CD14-positive monocyte (primary cell): Measurements from ENCODE around the gene ZNF784. TPM values are rescaled to one million over a fixed set of nuclear protein-coding genes. Genes with fewer than 3 reads are reported as not detected.
A peak's percentile ranks its signal among the peaks of the same experiment; 100 is the strongest.

Experiments
- DNase-seq, 3 donors: peaks; one replicate each; pipeline ENCODE4 v3.0.0-alpha.2; 2011 to 2022
- H2AFZ ChIP-seq: 2 replicates; pipeline ENCODE4 v1.6.0; 2012; ENCODE audit warnings: mild to moderate bottlenecking, low read depth, low read length, inconsistent platforms; ENCODE audit not compliant: insufficient read depth, poor library complexity, severe bottlenecking
- H3K27ac ChIP-seq, 2 donors: 1 replicate in 1 of 2; 2 replicates in 1 of 2; pipeline ENCODE4 v1.5.1; 2012 to 2013; ENCODE audit warnings: low read length in 2 of 2, control low read depth in 1 of 2, inconsistent platforms in 1 of 2, low read depth in 1 of 2, mild to moderate bottlenecking in 1 of 2
- H3K27me3 ChIP-seq, 2 donors: one replicate each; pipeline versions ENCODE4 v1.6.0 to v1.6.1; 2011 to 2013; ENCODE audit warnings: low read length in 2 of 2; ENCODE audit not compliant: control insufficient read depth in 2 of 2, insufficient read depth in 2 of 2
- H3K36me3 ChIP-seq, 2 donors: replicated peaks in 1 of 2; 1 replicate in 1 of 2; 2 replicates in 1 of 2; pipeline versions ENCODE4 v1.5.1 to v1.6.1; 2012 to 2013; ENCODE audit warnings: low read length in 2 of 2, control low read depth in 1 of 2, inconsistent platforms in 1 of 2, mild to moderate bottlenecking in 1 of 2; ENCODE audit not compliant: insufficient read depth in 2 of 2, control insufficient read depth in 1 of 2
- H3K4me1 ChIP-seq, 2 donors: 1 replicate in 1 of 2; 2 replicates in 1 of 2; pipeline versions ENCODE4 v1.5.1 to v1.6.1; 2012 to 2013; ENCODE audit warnings: low read length in 2 of 2, control low read depth in 1 of 2, inconsistent platforms in 1 of 2, mild to moderate bottlenecking in 1 of 2, moderate library complexity in 1 of 2; ENCODE audit not compliant: insufficient read depth in 2 of 2, control insufficient read depth in 1 of 2
- H3K4me2 ChIP-seq: replicated peaks from 2 replicates; pipeline ENCODE3; 2012; ENCODE audit warnings: low read length, moderate library complexity, mild to moderate bottlenecking; ENCODE audit not compliant: poor library complexity, severe bottlenecking; ENCODE audit errors: extremely low read depth
- H3K4me3 ChIP-seq, 3 experiments: fragments of 200-600 bp in 1 of 3; sonication (generic) in 1 of 3; replicated peaks in 1 of 3; 1 replicate in 2 of 3; 2 replicates in 1 of 3; pipeline ENCODE4 v1.5.1; 2011 to 2013; ENCODE audit warnings: low read length in 3 of 3, mild to moderate bottlenecking in 3 of 3, control low read depth in 2 of 3, low read depth in 2 of 3, inconsistent platforms in 1 of 3, moderate library complexity in 1 of 3
- H3K79me2 ChIP-seq: 2 replicates; pipeline ENCODE4 v1.6.0; 2012; ENCODE audit warnings: mild to moderate bottlenecking, control low read depth, inconsistent platforms, low read length, moderate library complexity; ENCODE audit not compliant: insufficient read depth
- H3K9ac ChIP-seq: 2 replicates; pipeline ENCODE4 v1.6.0; 2017; ENCODE audit warnings: low read length, mild to moderate bottlenecking; ENCODE audit not compliant: insufficient read depth, poor library complexity, severe bottlenecking
- H3K9me3 ChIP-seq, 2 donors: replicated peaks in 1 of 2; 1 replicate in 1 of 2; 2 replicates in 1 of 2; pipeline versions ENCODE4 v1.5.1 to v1.6.1; 2012 to 2013; ENCODE audit warnings: low read length in 2 of 2, control low read depth in 1 of 2; ENCODE audit not compliant: control insufficient read depth in 1 of 2, insufficient read depth in 1 of 2
- H4K20me1 ChIP-seq: 2 replicates; pipeline ENCODE4 v1.6.0; 2012; ENCODE audit warnings: mild to moderate bottlenecking, low read length, control low read depth, moderate library complexity; ENCODE audit not compliant: insufficient read depth
- H3K27ac Mint-ChIP-seq, 7 donors: one replicate each; pipeline ENCODE4 v1.8.0; 2020; ENCODE audit warnings: mild to moderate bottlenecking in 7 of 7, mixed read lengths in 7 of 7, moderate library complexity in 6 of 7, inconsistent platforms in 2 of 7
- H3K27me3 Mint-ChIP-seq, 3 donors: one replicate each; pipeline ENCODE4 v1.8.0; 2021 to 2022; ENCODE audit warnings: low read depth in 3 of 3, mild to moderate bottlenecking in 3 of 3, mixed read lengths in 3 of 3, moderate library complexity in 3 of 3, inconsistent platforms in 1 of 3
- H3K36me3 Mint-ChIP-seq, 2 donors: one replicate each; pipeline ENCODE4 v1.8.0; 2020; ENCODE audit warnings: mixed read lengths in 2 of 2, inconsistent platforms in 1 of 2, mild to moderate bottlenecking in 1 of 2
- H3K4me1 Mint-ChIP-seq: one replicate; pipeline ENCODE4 v1.8.0; 2020; ENCODE audit warnings: mild to moderate bottlenecking, mixed read lengths
- H3K4me3 Mint-ChIP-seq, 2 donors: one replicate each; pipeline ENCODE4 v1.8.0; 2020; ENCODE audit warnings: mild to moderate bottlenecking in 2 of 2, mixed read lengths in 2 of 2, moderate library complexity in 1 of 2
- H3K9me3 Mint-ChIP-seq, 7 donors: one replicate each; pipeline ENCODE4 v1.8.0; 2020 to 2022; ENCODE audit warnings: mixed read lengths in 7 of 7, mild to moderate bottlenecking in 6 of 7, moderate library complexity in 6 of 7, inconsistent platforms in 2 of 7
- WGBS: methylation state at CpG from one replicate; pipeline ENCODE4 v1.1.5; 2013; ENCODE audit warnings: missing lambda C conversion rate; ENCODE audit not compliant: insufficient coverage; 5-methylcytosine and 5-hydroxymethylcytosine counted together
- intact Hi-C, 2 donors: fragments of 100-400 bp; cut with micrococcal nuclease; formaldehyde crosslinking; loops; one replicate each; pipeline versions ENCODE4 v1.15.0 to v1.15.1; 2023
- polyA plus RNA-seq, 3 donors: library from polyadenylated mRNA; depleted of rRNA in 1 of 3; unstranded in 2 of 3; stranded (reverse) in 1 of 3; fragments of 300-500 nt in 2 of 3; fragments of >200 nt in 1 of 3; fragmentation: Illumina TruSeq in 2 of 3; gene quantifications; 1 replicate in 2 of 3; 2 replicates in 1 of 3; pipeline ENCODE4 v1.2.3, GENCODE V29; 2012 to 2021
- TF ChIP-seq, protein P1 (sequence below): fragments of 200-600 bp; IDR thresholded peaks from one replicate; pipeline ENCODE4 v1.8.0; 2022; ENCODE audit warnings: antibody characterized with exemption, mild to moderate bottlenecking

ZNF784 gene
- polyA plus RNA-seq, 3 donors: 1.5 to 5.5 (median 2.4) TPM

DNA sequence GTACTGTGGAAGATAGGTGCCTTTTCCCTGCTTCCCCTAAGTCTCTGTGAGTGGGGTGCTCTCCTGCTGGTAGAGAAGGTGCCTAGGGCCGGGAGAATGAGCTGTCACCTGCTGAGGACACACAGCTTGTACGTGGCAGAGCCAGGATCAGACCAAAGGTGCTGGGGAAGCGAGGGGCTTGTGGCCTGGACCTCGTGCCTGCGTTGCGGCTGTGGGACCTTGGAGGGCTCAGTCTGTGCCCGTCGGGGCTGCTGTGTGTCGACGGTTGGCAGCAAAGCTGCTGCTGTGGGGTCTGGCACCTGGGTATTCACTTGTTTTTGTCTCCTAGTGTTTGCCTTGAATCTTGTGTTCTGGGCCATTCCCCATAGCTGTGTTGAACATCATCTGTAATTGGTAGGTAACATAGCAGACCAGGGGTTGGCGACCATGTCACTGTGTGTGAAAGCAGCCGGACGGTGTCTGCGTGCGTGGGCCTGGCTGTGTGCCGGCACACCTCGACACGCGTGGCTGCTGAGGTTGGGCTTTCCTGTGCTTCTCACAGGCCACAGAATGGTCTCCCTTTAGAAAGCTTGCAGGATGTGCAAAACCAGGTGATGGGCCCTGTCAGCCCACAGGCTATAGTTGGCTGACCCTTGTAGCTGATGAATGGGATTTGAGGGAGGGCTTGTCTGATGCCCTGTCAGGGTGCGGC, 39.6 kb upstream of the ZNF784 start:
- no peak overlapping the region for H3K4me2 ChIP-seq
- H3K9me3 ChIP-seq: no peaks in the 10 kb centered on the region
- peaks cover 87 to 100% of the 10 kb centered on the region in 2 donors for H3K36me3 ChIP-seq
- WGBS: 91% methylated on average over 20 of the region's 20 CpGs
- H3K9ac ChIP-seq: no peak overlapping the region
- H3K27me3 Mint-ChIP-seq: no peaks in the 10 kb centered on the region
- TF ChIP-seq, protein P1, sequence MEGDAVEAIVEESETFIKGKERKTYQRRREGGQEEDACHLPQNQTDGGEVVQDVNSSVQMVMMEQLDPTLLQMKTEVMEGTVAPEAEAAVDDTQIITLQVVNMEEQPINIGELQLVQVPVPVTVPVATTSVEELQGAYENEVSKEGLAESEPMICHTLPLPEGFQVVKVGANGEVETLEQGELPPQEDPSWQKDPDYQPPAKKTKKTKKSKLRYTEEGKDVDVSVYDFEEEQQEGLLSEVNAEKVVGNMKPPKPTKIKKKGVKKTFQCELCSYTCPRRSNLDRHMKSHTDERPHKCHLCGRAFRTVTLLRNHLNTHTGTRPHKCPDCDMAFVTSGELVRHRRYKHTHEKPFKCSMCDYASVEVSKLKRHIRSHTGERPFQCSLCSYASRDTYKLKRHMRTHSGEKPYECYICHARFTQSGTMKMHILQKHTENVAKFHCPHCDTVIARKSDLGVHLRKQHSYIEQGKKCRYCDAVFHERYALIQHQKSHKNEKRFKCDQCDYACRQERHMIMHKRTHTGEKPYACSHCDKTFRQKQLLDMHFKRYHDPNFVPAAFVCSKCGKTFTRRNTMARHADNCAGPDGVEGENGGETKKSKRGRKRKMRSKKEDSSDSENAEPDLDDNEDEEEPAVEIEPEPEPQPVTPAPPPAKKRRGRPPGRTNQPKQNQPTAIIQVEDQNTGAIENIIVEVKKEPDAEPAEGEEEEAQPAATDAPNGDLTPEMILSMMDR: no peak
- no peak overlapping the region for H3K4me3 ChIP-seq
- peaks cover 0 to 5% of the 10 kb centered on the region in 2 donors for H3K4me1 ChIP-seq
- no peak overlapping the region for H2AFZ ChIP-seq
- no peaks in the 10 kb centered on the region for H3K9me3 Mint-ChIP-seq
- peaks cover 78 to 96% of the 10 kb centered on the region in 2 donors for H3K36me3 Mint-ChIP-seq
- peaks cover 5% of the 10 kb centered on the region for H3K4me1 Mint-ChIP-seq
- intact Hi-C loops: no loop called here
- H4K20me1 ChIP-seq: peaks cover 100% of the 10 kb centered on the region
- no peak overlapping the region for H3K27ac ChIP-seq
- peaks cover 97% of the 10 kb centered on the region for H3K79me2 ChIP-seq
- no peak for DNase-seq
- no peaks in the 10 kb centered on the region for H3K27me3 ChIP-seq
- H3K27ac Mint-ChIP-seq: peak overlapping the region in 4 of 7 donors; percentile 32 to 77 (median 61)
- H3K4me3 Mint-ChIP-seq: no peak overlapping the region

DNA sequence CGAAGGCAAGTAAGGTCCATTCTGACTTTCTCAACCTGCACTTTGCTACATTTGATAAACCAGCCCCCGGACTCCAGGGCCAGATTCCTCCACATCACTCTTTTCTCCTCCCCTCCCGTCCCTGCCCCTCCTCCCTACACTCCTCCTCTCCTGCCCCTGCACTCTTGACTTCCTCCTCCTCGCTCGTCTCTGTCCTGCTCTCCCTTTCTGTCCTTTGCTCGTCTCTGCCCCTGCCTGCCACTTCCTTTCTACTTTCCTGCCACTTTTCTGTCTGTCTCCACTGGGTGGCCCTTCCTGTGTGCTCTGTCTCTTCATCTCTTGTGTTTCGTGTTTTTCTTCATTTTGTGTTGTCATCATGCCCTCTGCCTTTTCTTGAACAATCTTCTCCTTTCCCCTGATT, 37.5 kb upstream of the ZNF784 start:
- H3K9me3 Mint-ChIP-seq: no peaks in the 10 kb centered on the region
- H3K4me2 ChIP-seq: no peak overlapping the region
- no peak overlapping the region for H3K9ac ChIP-seq
- peaks cover 67 to 93% of the 10 kb centered on the region in 2 donors for H3K36me3 ChIP-seq
- peaks cover 18% of the 10 kb centered on the region for H3K4me1 Mint-ChIP-seq
- H3K4me1 ChIP-seq: peaks cover 12 to 26% of the 10 kb centered on the region in 2 donors
- H3K27ac ChIP-seq: no peak overlapping the region
- no peak overlapping the region for H3K4me3 Mint-ChIP-seq
- no peak overlapping the region for H2AFZ ChIP-seq
- TF ChIP-seq, protein P1: no peak
- no peak overlapping the region for H3K4me3 ChIP-seq
- H3K27ac Mint-ChIP-seq: peak overlapping the region in 4 of 7 donors; percentile 20 to 38 (median 32)
- H3K27me3 ChIP-seq: no peaks in the 10 kb centered on the region
- peaks cover 97% of the 10 kb centered on the region for H3K79me2 ChIP-seq
- peaks cover 66 to 74% of the 10 kb centered on the region in 2 donors for H3K36me3 Mint-ChIP-seq
- intact Hi-C loops: no loop called here
- H3K27me3 Mint-ChIP-seq: no peaks in the 10 kb centered on the region
- DNase-seq: no peak
- no peaks in the 10 kb centered on the region for H3K9me3 ChIP-seq
- H4K20me1 ChIP-seq: peaks cover 100% of the 10 kb centered on the region
- WGBS: 43% methylated on average over 7 of the region's 7 CpGs
